Testis (tissue), 2 donors: ENCODE data around the gene PTPRG.

ENCODE experiments used
- CTCF ChIP-seq, 3 experiments: fragments of 450-650 bp in 2 of 3; fragments of 200-600 bp in 1 of 3; sonication (generic) in 1 of 3; IDR thresholded peaks; one replicate each; pipeline ENCODE4 v1.5.1; 2016 to 2019; ENCODE audit warnings: antibody characterized with exemption in 3 of 3, mild to moderate bottlenecking in 2 of 3, moderate library complexity in 1 of 3
- POLR2A ChIP-seq: fragments of 450-650 bp; IDR thresholded peaks from one replicate; pipeline ENCODE4 v1.6.1; 2017; ENCODE audit warnings: antibody characterized with exemption, mild to moderate bottlenecking, moderate library complexity

GRCh38 chr3:61727435-61727834, 166.1 kb downstream of the PTPRG start:
- no peak for TF ChIP-seq CTCF (IDR thresholded peaks at IDR 0.05)
- TF ChIP-seq POLR2A: no peak
